ENCODE measurements around the gene WTIP. TPM values are rescaled to one million over a fixed set of nuclear protein-coding genes. Genes with fewer than 3 reads are reported as not detected.

The WTIP gene
- total RNA-seq, 1 experiment from 2014 or later, result 58.0 TPM

- ChIA-PET POLR2A (no interaction called here), CTCF (no interaction called here)
- peaks cover 22% of the 10 kb centered on the region for H3K9me3 ChIP-seq
- BruUV-seq (replicated peaks), result no TSS peak
- no peaks in the 10 kb centered on the region; the same call in 1 of the 2 replicates for H3K27me3 ChIP-seq (replicated peaks; ENCODE audit: control insufficient read depth, insufficient read depth, low read length)
- H3K4me1 Mint-ChIP-seq (ENCODE audit: low read depth, unreplicated experiment), result no peaks in the 10 kb centered on the region
- no peaks in the 10 kb centered on the region for H3K36me3 ChIP-seq (ENCODE audit: control insufficient read depth, insufficient read depth, low read length)
- TF ChIP-seq, protein P1, sequence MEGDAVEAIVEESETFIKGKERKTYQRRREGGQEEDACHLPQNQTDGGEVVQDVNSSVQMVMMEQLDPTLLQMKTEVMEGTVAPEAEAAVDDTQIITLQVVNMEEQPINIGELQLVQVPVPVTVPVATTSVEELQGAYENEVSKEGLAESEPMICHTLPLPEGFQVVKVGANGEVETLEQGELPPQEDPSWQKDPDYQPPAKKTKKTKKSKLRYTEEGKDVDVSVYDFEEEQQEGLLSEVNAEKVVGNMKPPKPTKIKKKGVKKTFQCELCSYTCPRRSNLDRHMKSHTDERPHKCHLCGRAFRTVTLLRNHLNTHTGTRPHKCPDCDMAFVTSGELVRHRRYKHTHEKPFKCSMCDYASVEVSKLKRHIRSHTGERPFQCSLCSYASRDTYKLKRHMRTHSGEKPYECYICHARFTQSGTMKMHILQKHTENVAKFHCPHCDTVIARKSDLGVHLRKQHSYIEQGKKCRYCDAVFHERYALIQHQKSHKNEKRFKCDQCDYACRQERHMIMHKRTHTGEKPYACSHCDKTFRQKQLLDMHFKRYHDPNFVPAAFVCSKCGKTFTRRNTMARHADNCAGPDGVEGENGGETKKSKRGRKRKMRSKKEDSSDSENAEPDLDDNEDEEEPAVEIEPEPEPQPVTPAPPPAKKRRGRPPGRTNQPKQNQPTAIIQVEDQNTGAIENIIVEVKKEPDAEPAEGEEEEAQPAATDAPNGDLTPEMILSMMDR (IDR thresholded peaks at IDR 0.05; ENCODE audit: insufficient read depth in 1 of 2, low read depth in 1 of 2, low read length in 1 of 2, severe bottlenecking in 1 of 2, unreplicated experiment in 1 of 2), result no peak
- no peak for DNase-seq
- H3K4me1 ChIP-seq, result no peaks in the 10 kb centered on the region
- H3K27me3 Mint-ChIP-seq (ENCODE audit: insufficient read depth, unreplicated experiment), result peaks cover 17% of the 10 kb centered on the region
- H3K4me3 ChIP-seq (ENCODE audit: low read depth, low read length), result no peak overlapping the region
- intact Hi-C loops (cut with micrococcal nuclease; ENCODE audit: unreplicated experiment), result no loop called here
- peaks cover 26% of the 10 kb centered on the region for H3K9me3 Mint-ChIP-seq (ENCODE audit: unreplicated experiment)
- H3K27ac Mint-ChIP-seq (ENCODE audit: unreplicated experiment), result no peak overlapping the region
- H3K36me3 Mint-ChIP-seq (ENCODE audit: insufficient read depth, unreplicated experiment), result no peaks in the 10 kb centered on the region
- no peak overlapping the region for H3K4me3 Mint-ChIP-seq (ENCODE audit: unreplicated experiment)
These were observed 68.3 kb downstream of the WTIP start for GRCh38 chr19:34549833-34550232.

DNA sequence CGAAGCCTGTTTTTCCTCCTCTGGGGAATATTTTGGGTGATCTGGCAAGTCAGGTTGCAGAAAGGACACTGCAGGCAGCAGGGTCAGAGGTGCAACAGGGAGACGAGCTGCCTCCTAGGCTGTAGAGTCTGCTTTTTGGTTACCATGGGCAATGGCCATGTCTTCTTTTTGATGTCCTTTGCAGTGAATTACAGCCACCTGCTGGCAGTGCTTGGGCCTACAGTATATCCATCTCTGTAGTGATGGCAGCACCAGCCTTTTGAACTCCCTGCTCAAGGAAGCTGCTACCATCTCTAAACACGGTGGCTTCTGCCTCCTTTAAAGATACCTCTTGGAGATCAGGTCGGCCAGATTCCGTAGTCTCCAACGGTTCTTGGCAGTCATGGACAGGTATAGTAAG, 73.9 kb downstream of the WTIP start:
- no peak overlapping the region for H3K4me3 Mint-ChIP-seq (ENCODE audit: unreplicated experiment)
- TF ChIP-seq, protein P1 (IDR thresholded peaks at IDR 0.05; ENCODE audit: insufficient read depth in 1 of 2, low read depth in 1 of 2, low read length in 1 of 2, severe bottlenecking in 1 of 2, unreplicated experiment in 1 of 2), result peak; percentile 40 to 50
- ChIA-PET CTCF (no interaction called here), POLR2A (no interaction called here)
- peak in 1 of 2 experiments; percentile 39 for DNase-seq
- H3K9me3 ChIP-seq, result peaks cover 3% of the 10 kb centered on the region; the same call in 1 of the 2 replicates
- H3K27me3 ChIP-seq (replicated peaks; ENCODE audit: control insufficient read depth, insufficient read depth, low read length), result no peaks in the 10 kb centered on the region
- intact Hi-C loops (cut with micrococcal nuclease; ENCODE audit: unreplicated experiment), result no loop called here
- H3K9me3 Mint-ChIP-seq (ENCODE audit: unreplicated experiment), result peaks cover under 1% of the 10 kb centered on the region
- no peak overlapping the region for H3K4me3 ChIP-seq (ENCODE audit: low read depth, low read length)
- no peaks in the 10 kb centered on the region for H3K4me1 ChIP-seq
- no peaks in the 10 kb centered on the region for H3K4me1 Mint-ChIP-seq (ENCODE audit: low read depth, unreplicated experiment)
- BruUV-seq (replicated peaks), result no TSS peak
- H3K27me3 Mint-ChIP-seq (ENCODE audit: insufficient read depth, unreplicated experiment), result peaks cover 26% of the 10 kb centered on the region
- H3K27ac Mint-ChIP-seq (ENCODE audit: unreplicated experiment), result no peak overlapping the region
- H3K36me3 ChIP-seq (ENCODE audit: control insufficient read depth, insufficient read depth, low read length), result no peaks in the 10 kb centered on the region
- no peaks in the 10 kb centered on the region for H3K36me3 Mint-ChIP-seq (ENCODE audit: insufficient read depth, unreplicated experiment)

GRCh38 chr19:34556488-34556887, 74.9 kb downstream of the WTIP start:
- no peaks in the 10 kb centered on the region for H3K4me1 Mint-ChIP-seq (ENCODE audit: low read depth, unreplicated experiment)

More at GRCh38 chr19:34556488-34556887, 74.9 kb downstream of the WTIP start:
- intact Hi-C loops (cut with micrococcal nuclease; ENCODE audit: unreplicated experiment), result loop anchor here (1.0 kb wide), 2 partner anchors 107 to 156 kb away; no protein-coding TSS in a partner anchor
- no peak overlapping the region for H3K4me3 Mint-ChIP-seq (ENCODE audit: unreplicated experiment)
- H3K36me3 Mint-ChIP-seq (ENCODE audit: insufficient read depth, unreplicated experiment), result no peaks in the 10 kb centered on the region
- BruUV-seq (replicated peaks), result no TSS peak
- H3K27me3 Mint-ChIP-seq (ENCODE audit: insufficient read depth, unreplicated experiment), result peaks cover 27% of the 10 kb centered on the region
- Histone ChIP-seq H3K4me3 (ENCODE audit: low read depth, low read length) (no peak overlapping the region), H3K27me3 (replicated peaks; ENCODE audit: control insufficient read depth, insufficient read depth, low read length) (no peaks in the 10 kb centered on the region), H3K4me1 (no peaks in the 10 kb centered on the region), H3K36me3 (ENCODE audit: control insufficient read depth, insufficient read depth, low read length) (no peaks in the 10 kb centered on the region), H3K9me3 (no peaks in the 10 kb centered on the region)
- POLR2A ChIA-PET, result no interaction called here
- H3K27ac Mint-ChIP-seq (ENCODE audit: unreplicated experiment), result no peak overlapping the region
- peak in 1 of 2 experiments; percentile 36 for DNase-seq
- no peaks in the 10 kb centered on the region for H3K9me3 Mint-ChIP-seq (ENCODE audit: unreplicated experiment)
- TF ChIP-seq, protein P1 (IDR thresholded peaks at IDR 0.05; ENCODE audit: insufficient read depth in 1 of 2, low read depth in 1 of 2, low read length in 1 of 2, severe bottlenecking in 1 of 2, unreplicated experiment in 1 of 2), result peak; percentile 36 to 47
- CTCF ChIA-PET, result no interaction called here
